Measurements from ENCODE around the gene SIM2. TPM values are rescaled to one million over a fixed set of nuclear protein-coding genes. Genes with fewer than 3 reads are reported as not detected.

Gene SIM2
- total RNA-seq, 1 experiment from 2014 or later = not detected

DNA sequence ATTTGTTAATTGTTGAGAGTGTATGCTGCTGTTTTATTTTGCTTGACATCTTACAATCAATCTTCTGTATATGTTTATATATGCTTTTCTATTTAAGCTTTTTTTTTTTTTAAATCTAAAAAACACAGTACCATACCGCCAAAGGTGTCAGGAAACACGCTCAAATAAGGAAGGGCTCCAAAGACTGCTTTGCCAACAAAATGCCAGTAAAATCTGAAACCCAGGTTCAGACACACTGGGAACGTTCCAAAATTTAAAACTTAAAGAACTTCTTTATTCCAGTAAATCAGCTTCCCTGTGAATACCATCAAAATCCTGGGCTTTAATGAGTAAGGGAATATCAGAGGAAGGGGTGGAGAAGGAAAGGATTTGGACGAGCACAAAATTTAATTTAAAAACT is 87.3 kb downstream of the SIM2 start:
- Histone ChIP-seq H4K5ac (ENCODE audit: insufficient read length, low read depth, low read length) (no peak overlapping the region), H2BK15ac (ENCODE audit: low read depth, low read length) (no peak overlapping the region), H3K4me2 (ENCODE audit: insufficient read depth, insufficient read length, low read length) (no peak overlapping the region), H3K79me1 (ENCODE audit: insufficient read depth, low read depth, low read length, poor library complexity, severe bottlenecking) (no peaks in the 10 kb centered on the region), H3T11ph (ENCODE audit: low read length) (no peak overlapping the region), H2AFZ (ENCODE audit: low read length) (no peak overlapping the region), H3K27ac (ENCODE audit: insufficient read length, low read depth, low read length) (no peak overlapping the region), H4K91ac (ENCODE audit: insufficient read length, low read depth, low read length) (no peak overlapping the region), H2AK5ac (ENCODE audit: insufficient read length, low read length) (no peak overlapping the region), H3K27me3 (ENCODE audit: insufficient read depth, low read length) (no peaks in the 10 kb centered on the region), H3K14ac (ENCODE audit: insufficient read depth, low read length) (no peak overlapping the region), H2BK12ac (ENCODE audit: insufficient read length, low read depth, low read length) (no peak overlapping the region), H3K4me1 (ENCODE audit: insufficient read depth, low read length) (peaks cover 2% of the 10 kb centered on the region; the same call in 1 of the 2 replicates), H3K9ac (ENCODE audit: extremely low read depth, insufficient read length, low read length) (no peak overlapping the region), H3K9me3 (ENCODE audit: control insufficient read depth, low read depth, low read length) (no peaks in the 10 kb centered on the region), H3K23ac (ENCODE audit: insufficient read length, low read depth, low read length) (no peak overlapping the region), H3K4ac (ENCODE audit: low read depth, low read length) (no peak overlapping the region), H3K23me2 (ENCODE audit: insufficient read length, low read depth, low read length, poor library complexity, severe bottlenecking) (no peaks in the 10 kb centered on the region), H4K20me1 (ENCODE audit: control insufficient read depth, insufficient read depth, insufficient read length) (no peaks in the 10 kb centered on the region), H3K79me2 (ENCODE audit: insufficient read depth, low read length) (no peaks in the 10 kb centered on the region; the same call in 1 of the 2 replicates), H2BK20ac (ENCODE audit: low read depth, low read length, poor library complexity, severe bottlenecking) (no peak overlapping the region), H2BK5ac (ENCODE audit: insufficient read length, low read length) (no peak overlapping the region), H3K56ac (ENCODE audit: insufficient read length, low read depth, low read length) (no peak overlapping the region), H2BK120ac (ENCODE audit: low read depth, low read length, poor library complexity, severe bottlenecking) (no peak overlapping the region), H4K8ac (replicated peaks; ENCODE audit: insufficient read length, low read depth, low read length) (no peak overlapping the region), H3K18ac (ENCODE audit: insufficient read length, low read depth, low read length) (no peak overlapping the region)
- H3K36me3 Mint-ChIP-seq (ENCODE audit: insufficient read depth in 1 of 3, low read depth in 3 of 3) = peaks cover 0 to 7% (median 5%) of the 10 kb centered on the region in 3 experiments; a peak in 4 of 7 replicates
- TF ChIP-seq, protein P1, sequence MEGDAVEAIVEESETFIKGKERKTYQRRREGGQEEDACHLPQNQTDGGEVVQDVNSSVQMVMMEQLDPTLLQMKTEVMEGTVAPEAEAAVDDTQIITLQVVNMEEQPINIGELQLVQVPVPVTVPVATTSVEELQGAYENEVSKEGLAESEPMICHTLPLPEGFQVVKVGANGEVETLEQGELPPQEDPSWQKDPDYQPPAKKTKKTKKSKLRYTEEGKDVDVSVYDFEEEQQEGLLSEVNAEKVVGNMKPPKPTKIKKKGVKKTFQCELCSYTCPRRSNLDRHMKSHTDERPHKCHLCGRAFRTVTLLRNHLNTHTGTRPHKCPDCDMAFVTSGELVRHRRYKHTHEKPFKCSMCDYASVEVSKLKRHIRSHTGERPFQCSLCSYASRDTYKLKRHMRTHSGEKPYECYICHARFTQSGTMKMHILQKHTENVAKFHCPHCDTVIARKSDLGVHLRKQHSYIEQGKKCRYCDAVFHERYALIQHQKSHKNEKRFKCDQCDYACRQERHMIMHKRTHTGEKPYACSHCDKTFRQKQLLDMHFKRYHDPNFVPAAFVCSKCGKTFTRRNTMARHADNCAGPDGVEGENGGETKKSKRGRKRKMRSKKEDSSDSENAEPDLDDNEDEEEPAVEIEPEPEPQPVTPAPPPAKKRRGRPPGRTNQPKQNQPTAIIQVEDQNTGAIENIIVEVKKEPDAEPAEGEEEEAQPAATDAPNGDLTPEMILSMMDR (conservative IDR thresholded peaks at IDR 0.05) = no peak
- no peak overlapping the region for H3K27ac Mint-ChIP-seq
- DNase-seq = no peak
- H3K9me3 Mint-ChIP-seq = peaks cover 5% of the 10 kb centered on the region in 2 experiments; a peak in 4 of 5 replicates
- H3K4me1 Mint-ChIP-seq = peaks cover 13 to 20% of the 10 kb centered on the region in 2 experiments
- H3K4me3 Mint-ChIP-seq = no peak overlapping the region
- no peaks in the 10 kb centered on the region for H3K27me3 Mint-ChIP-seq (ENCODE audit: low read depth)
- no CpG with 5 or more reads among the region's 4 CpGs for WGBS (ENCODE audit: extremely low coverage, insufficient read length, low lambda C conversion rate)

Measured in H9 (cell line).